NCI-H2227 treated with DMSO at 0.1 percent for 48 hours (cell line): ENCODE results near the gene CRYBB1.

Experiments
- DNase-seq: peaks from one replicate; lab custom pipeline; 2025; lab: John Stamatoyannopoulos, UW

Gene CRYBB1

GRCh38 chr22:26606611-26607010, 11.2 kb downstream of the CRYBB1 start:
- no peak for DNase-seq

GRCh38 chr22:26604368-26604767, 13.5 kb downstream of the CRYBB1 start:
- DNase-seq = no peak

GRCh38 chr22:26602127-26602526, 15.7 kb downstream of the CRYBB1 start:
- no peak for DNase-seq

GRCh38 chr22:26601726-26602125, 16.1 kb downstream of the CRYBB1 start:
- no peak for DNase-seq

- no peak for DNase-seq
Measured at GRCh38 chr22:26599505-26599904, 18.3 kb downstream of the CRYBB1 start.

- no peak for DNase-seq
Measured at GRCh38 chr22:26597480-26597879, 20.3 kb downstream of the CRYBB1 start.

GRCh38 chr22:26597026-26597425, 20.8 kb downstream of the CRYBB1 start:
- no peak for DNase-seq

GRCh38 chr22:26593763-26594162, 24.1 kb downstream of the CRYBB1 start:
- no peak for DNase-seq

- no peak for DNase-seq
Measured at GRCh38 chr22:26592421-26592891, 25.4 kb downstream of the CRYBB1 start.

- peak; percentile 31 for DNase-seq
Measured at GRCh38 chr22:26589845-26590736, 27.7 kb downstream of the CRYBB1 start, which contains the start of gene TPST2. Gene TPST2, minus strand, starts transcription at chr22:26590132. Its CDS starts 48,502 bp downstream, at chr22:26541630.

- no peak for DNase-seq
Measured at GRCh38 chr22:26589367-26589844, 28.4 kb downstream of the CRYBB1 start.

GRCh38 chr22:26588729-26589366, 29.0 kb downstream of the CRYBB1 start:
- DNase-seq = no peak

GRCh38 chr22:26587991-26588613, 29.7 kb downstream of the CRYBB1 start:
- DNase-seq = no peak

GRCh38 chr22:26586556-26587325, 31.1 kb downstream of the CRYBB1 start:
- no peak for DNase-seq

GRCh38 chr22:26585104-26585790, 32.6 kb downstream of the CRYBB1 start:
- DNase-seq = no peak

- DNase-seq = no peak
Measured at GRCh38 chr22:26584010-26584409, 33.8 kb downstream of the CRYBB1 start.

GRCh38 chr22:26581633-26582168, 36.1 kb downstream of the CRYBB1 start:
- no peak for DNase-seq

GRCh38 chr22:26581026-26581425, 36.8 kb downstream of the CRYBB1 start:
- DNase-seq = no peak

GRCh38 chr22:26580240-26580962, 37.4 kb downstream of the CRYBB1 start:
- DNase-seq = no peak

- no peak for DNase-seq
Measured at GRCh38 chr22:26579331-26579886, 38.4 kb downstream of the CRYBB1 start.
